HUES64 (cell line): ENCODE results near the gene FIZ1.

Experiments
- H3K27ac ChIP-seq: 2 replicates; pipeline ENCODE4 v1.7.0; 2013; ENCODE audit warnings: low read depth, low read length, inconsistent platforms
- H3K27me3 ChIP-seq: 2 replicates; pipeline ENCODE4 v1.6.1; 2013; ENCODE audit warnings: mild to moderate bottlenecking, low read length; ENCODE audit not compliant: insufficient read depth
- H3K36me3 ChIP-seq: 2 replicates; pipeline ENCODE4 v1.6.1; 2013; ENCODE audit warnings: mild to moderate bottlenecking, low read length; ENCODE audit not compliant: insufficient read depth
- H3K4me1 ChIP-seq: 2 replicates; pipeline ENCODE4 v1.6.1; 2013; ENCODE audit warnings: mild to moderate bottlenecking, low read length, moderate library complexity; ENCODE audit not compliant: insufficient read depth
- H3K4me3 ChIP-seq: 2 replicates; pipeline ENCODE4 v1.5.1; 2013; ENCODE audit warnings: mild to moderate bottlenecking, low read length, moderate library complexity
- H3K9ac ChIP-seq: 2 replicates; pipeline ENCODE4 v1.6.1; 2013; ENCODE audit warnings: mild to moderate bottlenecking, low read depth, low read length
- H3K9me3 ChIP-seq: 2 replicates; pipeline ENCODE4 v1.6.1; 2013; ENCODE audit warnings: low read depth, low read length; ENCODE audit not compliant: insufficient read depth
- WGBS: fragments of 150-250, 120-280 bp; methylation state at CpG from one replicate; pipeline ENCODE4 v1.1.7; 2013; ENCODE audit warnings: missing lambda C conversion rate; 5-methylcytosine and 5-hydroxymethylcytosine counted together

The FIZ1 gene

DNA sequence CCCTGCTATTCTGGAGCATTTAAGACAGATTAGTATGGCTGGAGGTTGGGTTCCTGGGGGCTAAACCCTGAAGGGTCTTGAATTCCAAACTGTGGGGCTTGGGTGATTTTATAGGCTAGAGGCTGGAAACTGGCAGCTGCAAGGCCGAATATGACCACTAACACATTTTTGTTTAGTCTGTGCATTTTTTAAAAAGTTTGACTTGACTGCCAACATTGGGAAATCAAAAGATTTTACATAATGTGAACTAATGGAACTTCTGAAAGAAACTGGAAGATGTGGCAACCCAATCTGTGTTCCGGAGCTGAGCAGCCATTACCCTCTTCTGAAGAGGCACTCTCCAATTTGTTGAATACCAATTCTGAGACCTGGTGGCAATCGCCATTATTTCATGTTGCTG, 20.0 kb upstream of the FIZ1 start:
- 93% methylated on average over 3 of the region's 3 CpGs for WGBS
- Histone ChIP-seq H3K27me3 (no peaks in the 10 kb centered on the region), H3K4me1 (no peaks in the 10 kb centered on the region), H3K4me3 (no peak overlapping the region), H3K27ac (no peak overlapping the region), H3K36me3 (peaks cover 34% of the 10 kb centered on the region), H3K9ac (no peak overlapping the region), H3K9me3 (no peaks in the 10 kb centered on the region)

DNA sequence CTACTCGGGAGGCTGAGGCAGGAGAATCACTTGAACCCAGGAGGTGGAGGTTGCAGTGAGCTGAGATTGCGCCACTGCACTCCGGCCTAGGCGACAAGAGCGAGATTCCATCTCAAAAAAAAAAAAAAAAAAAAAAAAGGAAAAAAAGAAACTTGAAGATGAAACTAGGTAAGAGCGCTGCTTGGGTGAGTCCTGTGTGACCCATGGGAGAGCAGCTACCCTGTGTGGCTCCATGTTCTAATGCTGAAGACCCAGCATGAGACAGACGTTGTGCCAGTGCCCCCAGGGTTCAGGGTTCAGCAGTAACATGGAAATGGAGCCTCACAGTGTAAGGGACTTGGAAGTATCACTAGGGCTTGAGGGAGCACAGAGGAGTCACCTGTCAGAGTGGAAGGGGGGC, 19.1 kb upstream of the FIZ1 start:
- peaks cover 34% of the 10 kb centered on the region for H3K36me3 ChIP-seq
- H3K4me1 ChIP-seq: no peaks in the 10 kb centered on the region
- 88% methylated on average over 5 of the region's 7 CpGs for WGBS
- no peak overlapping the region for H3K4me3 ChIP-seq
- H3K27me3 ChIP-seq: no peaks in the 10 kb centered on the region
- no peaks in the 10 kb centered on the region for H3K9me3 ChIP-seq
- no peak overlapping the region for H3K9ac ChIP-seq
- H3K27ac ChIP-seq: no peak overlapping the region

DNA sequence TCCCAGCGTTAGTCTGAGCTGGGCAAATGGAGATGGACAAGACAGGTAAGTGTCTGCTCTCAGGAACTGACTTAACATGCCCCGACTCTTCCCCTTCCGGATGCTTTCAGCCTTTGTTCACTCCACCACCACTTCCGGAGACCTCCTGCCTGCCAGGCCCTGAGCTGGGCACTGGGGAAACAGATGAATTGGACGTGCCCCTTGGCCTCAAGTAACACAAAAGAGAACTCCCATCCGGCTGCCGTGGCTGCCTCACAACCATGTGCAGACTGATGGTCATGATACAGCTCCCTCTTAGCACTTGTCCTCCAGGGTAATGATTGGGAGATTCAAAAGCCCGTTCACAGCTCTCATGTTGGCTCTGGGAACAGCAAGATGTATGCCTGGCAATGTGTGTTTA, 18.1 kb upstream of the FIZ1 start:
- Histone ChIP-seq H3K9me3 (no peaks in the 10 kb centered on the region), H3K9ac (no peak overlapping the region), H3K27me3 (no peaks in the 10 kb centered on the region), H3K4me3 (no peak overlapping the region), H3K27ac (no peak overlapping the region), H3K36me3 (peaks cover 34% of the 10 kb centered on the region), H3K4me1 (no peaks in the 10 kb centered on the region)
- 93% methylated on average over 8 of the region's 8 CpGs for WGBS

DNA sequence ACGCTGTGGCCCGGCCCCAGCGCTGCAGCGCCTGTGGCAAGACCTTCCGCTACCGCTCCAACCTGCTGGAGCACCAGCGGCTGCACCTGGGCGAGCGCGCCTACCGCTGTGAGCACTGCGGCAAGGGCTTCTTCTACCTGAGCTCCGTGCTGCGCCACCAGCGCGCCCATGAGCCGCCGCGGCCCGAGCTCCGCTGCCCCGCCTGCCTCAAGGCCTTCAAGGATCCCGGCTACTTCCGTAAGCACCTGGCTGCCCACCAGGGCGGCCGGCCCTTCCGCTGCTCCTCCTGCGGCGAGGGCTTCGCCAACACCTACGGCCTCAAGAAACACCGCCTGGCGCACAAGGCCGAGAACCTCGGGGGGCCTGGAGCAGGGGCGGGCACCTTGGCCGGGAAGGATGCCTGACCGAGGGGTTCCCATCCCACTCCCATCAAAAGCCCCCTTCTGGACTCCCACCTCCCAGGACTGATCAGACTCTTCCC, 17.1 kb upstream of the FIZ1 start:
- 97% methylated on average over 38 of the region's 38 CpGs for WGBS
- H3K27me3 ChIP-seq: no peaks in the 10 kb centered on the region
- H3K9me3 ChIP-seq: no peaks in the 10 kb centered on the region

DNA sequence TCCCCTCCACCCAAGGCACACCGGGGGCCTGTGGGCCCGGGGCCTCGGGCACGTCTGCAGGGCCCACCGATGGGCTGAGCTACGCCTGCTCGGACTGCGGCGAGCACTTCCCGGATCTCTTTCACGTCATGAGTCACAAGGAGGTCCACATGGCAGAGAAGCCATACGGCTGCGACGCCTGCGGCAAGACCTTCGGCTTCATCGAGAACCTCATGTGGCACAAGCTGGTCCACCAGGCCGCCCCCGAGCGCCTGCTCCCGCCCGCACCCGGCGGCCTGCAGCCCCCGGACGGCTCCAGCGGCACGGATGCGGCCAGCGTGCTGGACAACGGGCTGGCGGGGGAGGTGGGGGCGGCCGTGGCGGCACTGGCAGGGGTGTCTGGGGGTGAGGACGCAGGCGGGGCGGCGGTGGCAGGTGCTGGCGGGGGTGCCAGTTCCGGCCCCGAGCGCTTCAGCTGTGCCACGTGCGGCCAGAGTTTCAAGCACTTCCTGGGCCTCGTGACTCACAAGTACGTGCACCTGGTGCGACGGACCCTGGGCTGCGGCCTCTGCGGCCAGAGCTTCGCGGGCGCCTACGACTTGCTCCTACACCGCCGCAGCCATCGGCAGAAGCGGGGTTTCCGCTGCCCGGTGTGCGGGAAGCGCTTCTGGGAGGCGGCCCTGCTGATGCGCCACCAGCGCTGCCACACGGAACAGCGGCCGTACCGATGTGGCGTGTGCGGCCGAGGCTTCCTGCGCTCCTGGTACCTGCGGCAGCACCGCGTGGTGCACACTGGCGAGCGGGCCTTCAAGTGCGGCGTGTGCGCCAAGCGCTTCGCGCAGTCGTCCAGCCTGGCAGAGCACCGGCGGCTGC, 16.5 kb upstream of the FIZ1 start:
- Histone ChIP-seq H3K4me1 (no peaks in the 10 kb centered on the region), H3K9me3 (no peaks in the 10 kb centered on the region), H3K27ac (no peak overlapping the region), H3K4me3 (no peak overlapping the region), H3K9ac (no peak overlapping the region), H3K36me3 (peaks cover 29% of the 10 kb centered on the region), H3K27me3 (no peaks in the 10 kb centered on the region)
- 97% methylated on average over 88 of the region's 88 CpGs for WGBS

More for the DNA sequence above, 17.1 kb upstream of the FIZ1 start:
- no peaks in the 10 kb centered on the region for H3K4me1 ChIP-seq
- no peak overlapping the region for H3K4me3 ChIP-seq
- H3K27ac ChIP-seq: no peak overlapping the region
- peaks cover 34% of the 10 kb centered on the region for H3K36me3 ChIP-seq
- no peak overlapping the region for H3K9ac ChIP-seq

DNA sequence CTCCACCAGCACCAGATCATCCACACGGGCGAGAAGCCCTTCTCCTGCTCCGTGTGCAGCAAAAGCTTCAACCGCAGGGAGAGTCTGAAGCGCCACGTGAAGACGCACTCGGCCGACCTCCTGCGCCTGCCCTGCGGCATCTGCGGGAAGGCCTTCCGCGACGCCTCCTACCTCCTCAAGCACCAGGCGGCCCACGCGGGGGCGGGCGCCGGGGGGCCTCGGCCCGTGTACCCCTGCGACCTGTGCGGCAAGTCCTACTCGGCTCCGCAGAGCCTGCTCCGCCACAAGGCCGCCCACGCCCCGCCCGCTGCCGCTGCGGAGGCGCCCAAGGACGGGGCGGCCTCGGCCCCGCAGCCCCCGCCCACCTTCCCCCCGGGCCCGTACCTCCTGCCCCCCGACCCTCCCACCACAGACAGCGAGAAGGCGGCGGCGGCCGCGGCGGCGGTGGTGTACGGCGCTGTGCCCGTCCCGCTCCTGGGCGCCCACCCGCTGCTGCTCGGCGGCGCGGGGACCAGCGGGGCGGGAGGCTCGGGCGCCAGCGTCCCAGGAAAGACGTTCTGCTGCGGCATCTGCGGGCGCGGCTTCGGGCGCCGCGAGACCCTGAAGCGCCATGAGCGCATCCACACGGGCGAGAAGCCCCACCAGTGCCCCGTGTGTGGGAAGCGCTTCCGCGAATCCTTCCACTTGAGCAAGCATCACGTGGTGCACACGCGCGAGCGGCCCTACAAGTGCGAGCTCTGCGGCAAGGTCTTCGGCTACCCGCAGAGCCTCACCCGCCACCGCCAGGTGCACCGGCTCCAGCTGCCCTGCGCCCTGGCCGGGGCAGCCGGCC, 15.6 kb upstream of the FIZ1 start:
- Histone ChIP-seq H3K9ac (no peak overlapping the region), H3K36me3 (peaks cover 23% of the 10 kb centered on the region), H3K4me3 (no peak overlapping the region), H3K27ac (no peak overlapping the region), H3K27me3 (no peaks in the 10 kb centered on the region), H3K4me1 (no peaks in the 10 kb centered on the region), H3K9me3 (no peaks in the 10 kb centered on the region)
- 97% methylated on average over 96 of the region's 98 CpGs for WGBS

DNA sequence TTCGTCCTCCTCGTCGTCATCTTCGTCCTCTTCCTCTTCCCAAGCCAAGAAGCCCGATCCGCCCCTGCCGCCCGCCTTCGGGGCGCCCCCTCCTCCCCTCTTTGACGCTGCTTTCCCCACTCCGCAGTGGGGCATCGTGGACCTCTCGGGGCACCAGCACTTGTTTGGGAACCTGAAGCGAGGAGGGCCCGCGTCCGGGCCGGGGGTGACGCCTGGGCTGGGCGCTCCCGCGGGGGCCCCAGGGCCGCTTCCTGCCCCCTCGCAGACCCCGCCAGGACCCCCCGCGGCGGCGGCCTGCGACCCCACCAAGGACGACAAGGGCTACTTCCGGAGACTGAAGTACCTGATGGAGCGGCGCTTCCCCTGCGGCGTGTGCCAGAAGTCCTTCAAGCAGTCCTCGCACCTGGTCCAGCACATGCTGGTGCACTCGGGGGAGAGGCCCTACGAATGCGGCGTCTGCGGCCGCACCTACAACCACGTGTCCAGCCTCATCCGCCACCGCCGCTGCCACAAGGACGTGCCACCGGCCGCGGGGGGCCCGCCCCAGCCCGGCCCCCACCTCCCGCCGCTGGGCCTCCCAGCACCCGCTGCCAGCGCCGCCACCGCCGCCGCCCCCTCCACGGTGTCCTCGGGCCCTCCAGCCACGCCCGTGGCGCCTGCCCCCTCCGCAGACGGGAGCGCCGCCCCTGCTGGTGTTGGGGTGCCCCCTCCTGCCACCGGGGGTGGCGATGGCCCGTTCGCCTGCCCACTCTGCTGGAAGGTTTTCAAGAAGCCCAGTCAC, 14.8 kb upstream of the FIZ1 start:
- H3K27ac ChIP-seq: no peak overlapping the region
- no peaks in the 10 kb centered on the region for H3K27me3 ChIP-seq
- peaks cover 30% of the 10 kb centered on the region for H3K36me3 ChIP-seq
- H3K9ac ChIP-seq: no peak overlapping the region
- H3K4me1 ChIP-seq: no peaks in the 10 kb centered on the region
- 96% methylated on average over 75 of the region's 75 CpGs for WGBS
- H3K4me3 ChIP-seq: no peak overlapping the region
- H3K9me3 ChIP-seq: no peaks in the 10 kb centered on the region

DNA sequence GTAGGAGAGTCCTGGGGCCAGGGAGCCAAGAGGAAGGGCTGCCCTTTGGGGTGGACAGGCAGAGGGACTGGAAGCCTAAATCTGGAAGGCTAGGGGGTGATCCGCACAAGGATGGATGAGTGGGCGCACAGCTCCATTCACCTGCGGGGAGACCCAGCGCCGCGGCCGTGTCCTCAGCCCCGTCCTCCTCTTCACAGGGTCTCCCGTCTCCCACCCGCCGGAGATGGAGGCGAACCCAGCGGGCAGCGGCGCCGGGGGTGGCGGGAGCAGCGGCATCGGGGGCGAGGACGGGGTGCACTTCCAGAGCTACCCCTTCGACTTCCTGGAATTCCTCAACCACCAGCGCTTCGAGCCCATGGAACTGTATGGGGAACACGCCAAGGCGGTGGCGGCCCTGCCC, 14.1 kb upstream of the FIZ1 start:
- WGBS: 95% methylated on average over 27 of the region's 27 CpGs
- H3K4me3 ChIP-seq: no peak overlapping the region
- H3K4me1 ChIP-seq: no peaks in the 10 kb centered on the region
- H3K9ac ChIP-seq: no peak overlapping the region
- no peak overlapping the region for H3K27ac ChIP-seq
- H3K27me3 ChIP-seq: no peaks in the 10 kb centered on the region
- H3K9me3 ChIP-seq: no peaks in the 10 kb centered on the region
- H3K36me3 ChIP-seq: peaks cover 30% of the 10 kb centered on the region

DNA sequence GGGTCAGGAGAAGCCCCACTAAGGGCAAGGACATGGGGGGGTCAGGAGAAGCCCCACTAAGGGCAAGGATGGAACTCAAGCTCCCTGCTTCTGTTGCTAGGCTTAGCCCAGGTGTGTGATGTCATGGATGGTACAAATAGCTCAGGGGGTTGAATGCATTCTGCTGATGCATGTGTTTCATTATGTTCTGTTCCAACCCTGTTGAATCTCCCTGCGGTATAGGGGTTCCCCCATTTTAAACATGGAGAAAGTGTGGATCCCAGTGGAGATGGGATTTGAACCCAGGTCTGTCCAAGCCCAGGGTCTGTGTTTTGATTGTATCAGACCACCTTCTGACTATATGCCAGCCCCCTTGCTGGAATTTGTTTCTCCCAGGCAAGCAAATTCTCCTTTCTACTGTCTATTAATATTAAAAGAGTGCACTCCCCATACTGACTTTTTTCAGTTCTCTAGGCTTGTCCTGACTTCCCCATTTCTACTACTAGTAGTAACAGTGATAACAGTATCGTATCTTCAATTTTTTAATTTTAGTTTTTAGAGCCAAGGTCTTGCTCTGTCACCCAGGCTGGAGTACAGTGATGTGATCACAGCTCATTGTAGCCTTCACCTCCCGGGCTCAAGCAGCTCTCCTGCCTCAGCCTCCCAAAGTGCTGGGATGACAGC, 12.8 kb upstream of the FIZ1 start:
- no peaks in the 10 kb centered on the region for H3K4me1 ChIP-seq
- H3K9ac ChIP-seq: no peak overlapping the region
- H3K4me3 ChIP-seq: no peak overlapping the region
- peaks cover 32% of the 10 kb centered on the region for H3K36me3 ChIP-seq
- H3K9me3 ChIP-seq: no peaks in the 10 kb centered on the region
- H3K27me3 ChIP-seq: no peaks in the 10 kb centered on the region
- H3K27ac ChIP-seq: no peak overlapping the region
- WGBS: 97% methylated on average over 3 of the region's 3 CpGs

DNA sequence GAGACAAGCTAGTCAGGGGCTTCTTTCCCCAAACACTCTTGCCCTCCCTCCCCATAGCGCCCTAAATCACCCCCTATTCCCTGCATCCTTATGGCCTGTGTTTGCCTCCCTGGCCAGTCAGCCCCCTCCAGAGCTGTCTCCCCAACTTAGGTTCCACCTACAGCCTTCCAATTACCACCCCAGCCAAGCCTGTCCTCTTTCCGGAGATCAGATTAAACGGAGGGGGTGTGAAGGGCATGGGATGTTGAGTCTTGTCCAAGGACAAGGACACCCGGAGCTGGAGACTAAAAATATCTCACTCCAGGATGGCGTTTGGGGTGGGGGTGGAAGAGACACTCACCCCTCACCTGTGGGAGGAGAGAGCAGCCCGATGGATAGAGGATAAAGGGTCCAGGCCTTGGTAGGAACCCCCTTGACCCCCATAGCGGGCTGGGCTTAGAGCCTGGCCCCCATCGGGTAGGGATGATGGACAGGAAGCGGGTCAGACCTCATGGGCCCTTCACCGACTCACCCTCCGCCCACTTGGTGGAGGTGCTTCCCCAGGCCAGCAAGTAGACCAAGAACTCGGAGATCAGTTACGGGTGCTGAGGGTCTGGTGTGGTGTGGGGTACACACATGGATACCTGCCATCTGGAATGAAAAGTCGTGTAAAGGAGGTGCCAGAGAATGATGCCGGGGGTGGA, 12.1 kb upstream of the FIZ1 start:
- no peaks in the 10 kb centered on the region for H3K9me3 ChIP-seq
- H3K4me1 ChIP-seq: peaks cover 5% of the 10 kb centered on the region; the same call in 1 of the 2 replicates
- H3K4me3 ChIP-seq: no peak overlapping the region
- H3K36me3 ChIP-seq: peaks cover 31% of the 10 kb centered on the region
- no peaks in the 10 kb centered on the region for H3K27me3 ChIP-seq
- H3K27ac ChIP-seq: no peak overlapping the region
- H3K9ac ChIP-seq: no peak overlapping the region
- 95% methylated on average over 14 of the region's 15 CpGs for WGBS
